ENCODE measurements around the gene GPR176.

DNA sequence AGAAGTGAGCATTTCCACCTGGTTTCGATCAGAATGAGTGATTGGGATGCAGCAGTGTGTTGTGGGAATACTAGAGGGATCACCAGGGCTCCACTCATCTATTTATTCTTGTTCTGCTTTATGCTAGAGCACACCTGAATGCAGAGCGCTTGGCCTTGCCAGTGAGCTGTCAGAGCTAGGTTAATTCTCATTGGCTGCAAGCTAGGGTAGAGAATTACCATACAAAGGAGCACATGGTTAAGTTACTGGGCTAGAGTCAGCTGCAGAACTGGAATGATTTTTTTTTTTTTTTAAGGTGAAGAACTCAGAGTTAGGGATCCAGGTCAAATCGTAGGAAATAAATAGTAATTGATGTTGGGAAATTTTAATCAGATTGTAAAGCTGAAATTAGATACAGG lies 22.7 kb upstream of the GPR176 start:
- TF ChIP-seq, protein P1, sequence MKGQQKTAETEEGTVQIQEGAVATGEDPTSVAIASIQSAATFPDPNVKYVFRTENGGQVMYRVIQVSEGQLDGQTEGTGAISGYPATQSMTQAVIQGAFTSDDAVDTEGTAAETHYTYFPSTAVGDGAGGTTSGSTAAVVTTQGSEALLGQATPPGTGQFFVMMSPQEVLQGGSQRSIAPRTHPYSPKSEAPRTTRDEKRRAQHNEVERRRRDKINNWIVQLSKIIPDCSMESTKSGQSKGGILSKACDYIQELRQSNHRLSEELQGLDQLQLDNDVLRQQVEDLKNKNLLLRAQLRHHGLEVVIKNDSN (IDR thresholded peaks at IDR 0.05), result peak; percentile 47; the same call in 1 of the 2 replicates
- no peak for TF ChIP-seq TAF1 (IDR thresholded peaks at IDR 0.05; ENCODE audit: low read depth)
- no peak for TF ChIP-seq CEBPB (IDR thresholded peaks at IDR 0.05)
- TF ChIP-seq, protein P2, sequence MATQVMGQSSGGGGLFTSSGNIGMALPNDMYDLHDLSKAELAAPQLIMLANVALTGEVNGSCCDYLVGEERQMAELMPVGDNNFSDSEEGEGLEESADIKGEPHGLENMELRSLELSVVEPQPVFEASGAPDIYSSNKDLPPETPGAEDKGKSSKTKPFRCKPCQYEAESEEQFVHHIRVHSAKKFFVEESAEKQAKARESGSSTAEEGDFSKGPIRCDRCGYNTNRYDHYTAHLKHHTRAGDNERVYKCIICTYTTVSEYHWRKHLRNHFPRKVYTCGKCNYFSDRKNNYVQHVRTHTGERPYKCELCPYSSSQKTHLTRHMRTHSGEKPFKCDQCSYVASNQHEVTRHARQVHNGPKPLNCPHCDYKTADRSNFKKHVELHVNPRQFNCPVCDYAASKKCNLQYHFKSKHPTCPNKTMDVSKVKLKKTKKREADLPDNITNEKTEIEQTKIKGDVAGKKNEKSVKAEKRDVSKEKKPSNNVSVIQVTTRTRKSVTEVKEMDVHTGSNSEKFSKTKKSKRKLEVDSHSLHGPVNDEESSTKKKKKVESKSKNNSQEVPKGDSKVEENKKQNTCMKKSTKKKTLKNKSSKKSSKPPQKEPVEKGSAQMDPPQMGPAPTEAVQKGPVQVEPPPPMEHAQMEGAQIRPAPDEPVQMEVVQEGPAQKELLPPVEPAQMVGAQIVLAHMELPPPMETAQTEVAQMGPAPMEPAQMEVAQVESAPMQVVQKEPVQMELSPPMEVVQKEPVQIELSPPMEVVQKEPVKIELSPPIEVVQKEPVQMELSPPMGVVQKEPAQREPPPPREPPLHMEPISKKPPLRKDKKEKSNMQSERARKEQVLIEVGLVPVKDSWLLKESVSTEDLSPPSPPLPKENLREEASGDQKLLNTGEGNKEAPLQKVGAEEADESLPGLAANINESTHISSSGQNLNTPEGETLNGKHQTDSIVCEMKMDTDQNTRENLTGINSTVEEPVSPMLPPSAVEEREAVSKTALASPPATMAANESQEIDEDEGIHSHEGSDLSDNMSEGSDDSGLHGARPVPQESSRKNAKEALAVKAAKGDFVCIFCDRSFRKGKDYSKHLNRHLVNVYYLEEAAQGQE (IDR thresholded peaks at IDR 0.05; ENCODE audit: low read depth), result no peak

Measured in Ishikawa (cell line).